Fibroblast of the aortic adventitia (primary cell): ENCODE data around the gene PUS10. TPM values are rescaled to one million over a fixed set of nuclear protein-coding genes. Genes with fewer than 3 reads are reported as not detected.
A peak's percentile ranks its signal among the peaks of the same experiment; 100 is the strongest.
"Not testable (repeated sequence)": the region's sequence is repeated elsewhere in the genome, so short reads cannot be mapped to it uniquely, and the experiment has no call there.

Experiments used
- DNase-seq: peaks from one replicate; pipeline ENCODE4 v3.0.0-alpha.2; 2010; ENCODE audit warnings: low read depth
- H3K4me3 ChIP-seq: 2 replicates; pipeline ENCODE4 v1.5.1; 2011; ENCODE audit warnings: low read depth, mild to moderate bottlenecking, control low read depth, low read length, moderate library complexity
- CTCF ChIP-seq: IDR thresholded peaks from 2 replicates; pipeline ENCODE4 v1.5.1; 2011; ENCODE audit warnings: mild to moderate bottlenecking, low read length, control low read depth, inconsistent platforms; ENCODE audit not compliant: insufficient read depth
- total RNA-seq: library from RNA; depleted of rRNA; stranded (reverse); fragments of >200 nt; gene quantifications from 2 replicates; pipeline ENCODE4 v1.2.3, GENCODE V29; 2012; ENCODE audit warnings: low replicate concordance

PUS10 gene
- total RNA-seq, 1 donor: 8.8 TPM

- no peak for DNase-seq
- no peak for TF ChIP-seq CTCF
- no peak overlapping the region for H3K4me3 ChIP-seq
Measured at GRCh38 chr2:61014763-61015162, 3.3 kb downstream of the PUS10 start.

- no peak for DNase-seq
- H3K4me3 ChIP-seq: no peak overlapping the region
- no peak for TF ChIP-seq CTCF
Measured at GRCh38 chr2:61013382-61013781, 4.7 kb downstream of the PUS10 start.

GRCh38 chr2:61012303-61012702, 5.8 kb downstream of the PUS10 start:
- H3K4me3 ChIP-seq: not testable (repeated sequence)
- DNase-seq: peak; percentile 54

- H3K4me3 ChIP-seq: no peak overlapping the region
- peak; percentile 44 for DNase-seq
- no peak for TF ChIP-seq CTCF
Measured at GRCh38 chr2:61011678-61012077, 6.4 kb downstream of the PUS10 start.

- DNase-seq: no peak
- TF ChIP-seq CTCF: no peak
- no peak overlapping the region for H3K4me3 ChIP-seq
Measured at GRCh38 chr2:61009355-61009754, 8.7 kb downstream of the PUS10 start.

GRCh38 chr2:61006486-61007105, 11.5 kb downstream of the PUS10 start:
- no peak for DNase-seq
- TF ChIP-seq CTCF: no peak
- H3K4me3 ChIP-seq: no peak overlapping the region

GRCh38 chr2:61005736-61006135, 12.3 kb downstream of the PUS10 start:
- H3K4me3 ChIP-seq: no peak overlapping the region
- TF ChIP-seq CTCF: no peak
- DNase-seq: no peak
